OCI-LY3 (cell line): Measurements from ENCODE around the gene BRWD1.

Experiments used
- H2AFZ ChIP-seq: fragments of 200-600, 300-600 bp; shearing (Covaris generic); 2 replicates; pipeline ENCODE4 v1.6.0; 2014; ENCODE audit warnings: antibody characterized with exemption, low read depth, low read length
- H3K27ac ChIP-seq: fragments of 200-600, 300-600 bp; sonication (generic); 2 replicates; pipeline ENCODE4 v1.5.1; 2014; ENCODE audit warnings: mild to moderate bottlenecking, low read length, moderate library complexity, mixed read lengths
- H3K27me3 ChIP-seq: fragments of 200-600, 300-600 bp; sonication (generic); 2 replicates; pipeline ENCODE4 v1.6.1; 2014; ENCODE audit warnings: low read depth, low read length, mixed read lengths
- H3K36me3 ChIP-seq: fragments of 200-600, 300-600 bp; sonication (generic); replicated peaks from 2 replicates; pipeline ENCODE3; 2014; ENCODE audit warnings: low read depth, low read length, mixed read lengths
- H3K4me1 ChIP-seq: fragments of 300-600, 200-600 bp; sonication (generic); 2 replicates; pipeline ENCODE4 v1.6.1; 2014; ENCODE audit warnings: low read length, mixed read lengths
- H3K4me2 ChIP-seq: fragments of 200-600, 300-600 bp; sonication (generic); 2 replicates; pipeline ENCODE4 v1.6.1; 2014; ENCODE audit warnings: low read length, mixed read lengths
- H3K4me3 ChIP-seq: fragments of 300-600, 200-600 bp; sonication (generic); 2 replicates; pipeline ENCODE4 v1.5.1; 2014; ENCODE audit warnings: antibody characterized with exemption, mild to moderate bottlenecking, low read length, moderate library complexity
- H3K79me2 ChIP-seq: fragments of 300-600, 200-600 bp; shearing (Covaris generic); 2 replicates; pipeline ENCODE4 v1.6.1; 2014; ENCODE audit warnings: mild to moderate bottlenecking, low read length, mixed read lengths
- H3K9ac ChIP-seq: fragments of 300-600, 200-600 bp; shearing (Covaris generic); 2 replicates; pipeline ENCODE4 v1.6.0; 2014; ENCODE audit warnings: mild to moderate bottlenecking, low read length, moderate library complexity
- H3K9me3 ChIP-seq: fragments of 200-600, 300-600 bp; shearing (Covaris generic); 2 replicates; pipeline ENCODE4 v1.6.1; 2014; ENCODE audit warnings: low read length, mixed read lengths; ENCODE audit not compliant: insufficient read depth
- H4K20me1 ChIP-seq: fragments of 200-600, 300-600 bp; sonication (generic); 2 replicates; pipeline ENCODE4 v1.6.1; 2016; ENCODE audit warnings: low read length, mixed read lengths; ENCODE audit not compliant: insufficient read depth
- EZH2phosphoT487 ChIP-seq: fragments of 200-600 bp; shearing (Covaris generic); IDR thresholded peaks from 2 replicates; pipeline ENCODE4 v1.6.1; 2018; ENCODE audit warnings: antibody characterized with exemption, mixed run types, low read depth
- TF ChIP-seq, protein P1 (sequence below): fragments of 200-600, 300-600 bp; sonication (generic); IDR thresholded peaks from 2 replicates; pipeline ENCODE4 v1.5.1; 2014; ENCODE audit warnings: antibody characterized with exemption, low read length, low read depth

The BRWD1 gene

DNA sequence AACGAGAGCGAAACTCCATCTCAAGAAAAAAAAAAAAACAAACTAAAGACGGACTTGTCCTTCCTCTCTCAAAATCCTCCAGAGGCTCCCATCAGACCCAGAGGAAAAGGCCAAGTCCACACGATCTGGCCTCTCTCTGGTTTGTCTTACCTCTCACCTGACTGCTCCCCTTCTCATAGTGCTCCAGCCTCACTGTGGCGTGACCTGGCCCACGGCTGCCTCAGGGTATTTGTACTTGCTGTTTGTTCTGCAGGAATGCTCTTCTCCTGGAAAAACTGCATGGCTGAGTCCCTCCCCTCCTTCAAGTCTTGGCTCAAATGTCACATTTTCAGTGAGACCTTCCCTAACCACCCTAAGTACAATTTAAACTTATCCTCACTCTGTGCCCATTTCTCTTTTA is 8.0 kb upstream of the BRWD1 start:
- no peaks in the 10 kb centered on the region for H3K36me3 ChIP-seq
- no peak overlapping the region for H3K4me2 ChIP-seq
- H3K9me3 ChIP-seq: no peaks in the 10 kb centered on the region
- no peak for TF ChIP-seq EZH2phosphoT487
- TF ChIP-seq, protein P1, sequence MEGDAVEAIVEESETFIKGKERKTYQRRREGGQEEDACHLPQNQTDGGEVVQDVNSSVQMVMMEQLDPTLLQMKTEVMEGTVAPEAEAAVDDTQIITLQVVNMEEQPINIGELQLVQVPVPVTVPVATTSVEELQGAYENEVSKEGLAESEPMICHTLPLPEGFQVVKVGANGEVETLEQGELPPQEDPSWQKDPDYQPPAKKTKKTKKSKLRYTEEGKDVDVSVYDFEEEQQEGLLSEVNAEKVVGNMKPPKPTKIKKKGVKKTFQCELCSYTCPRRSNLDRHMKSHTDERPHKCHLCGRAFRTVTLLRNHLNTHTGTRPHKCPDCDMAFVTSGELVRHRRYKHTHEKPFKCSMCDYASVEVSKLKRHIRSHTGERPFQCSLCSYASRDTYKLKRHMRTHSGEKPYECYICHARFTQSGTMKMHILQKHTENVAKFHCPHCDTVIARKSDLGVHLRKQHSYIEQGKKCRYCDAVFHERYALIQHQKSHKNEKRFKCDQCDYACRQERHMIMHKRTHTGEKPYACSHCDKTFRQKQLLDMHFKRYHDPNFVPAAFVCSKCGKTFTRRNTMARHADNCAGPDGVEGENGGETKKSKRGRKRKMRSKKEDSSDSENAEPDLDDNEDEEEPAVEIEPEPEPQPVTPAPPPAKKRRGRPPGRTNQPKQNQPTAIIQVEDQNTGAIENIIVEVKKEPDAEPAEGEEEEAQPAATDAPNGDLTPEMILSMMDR: no peak
- H3K4me1 ChIP-seq: no peaks in the 10 kb centered on the region
- no peaks in the 10 kb centered on the region for H3K79me2 ChIP-seq
- no peaks in the 10 kb centered on the region for H4K20me1 ChIP-seq
- H3K4me3 ChIP-seq: no peak overlapping the region
- H3K27me3 ChIP-seq: no peaks in the 10 kb centered on the region
- H3K9ac ChIP-seq: no peak overlapping the region
- H3K27ac ChIP-seq: no peak overlapping the region
- H2AFZ ChIP-seq: no peak overlapping the region

DNA sequence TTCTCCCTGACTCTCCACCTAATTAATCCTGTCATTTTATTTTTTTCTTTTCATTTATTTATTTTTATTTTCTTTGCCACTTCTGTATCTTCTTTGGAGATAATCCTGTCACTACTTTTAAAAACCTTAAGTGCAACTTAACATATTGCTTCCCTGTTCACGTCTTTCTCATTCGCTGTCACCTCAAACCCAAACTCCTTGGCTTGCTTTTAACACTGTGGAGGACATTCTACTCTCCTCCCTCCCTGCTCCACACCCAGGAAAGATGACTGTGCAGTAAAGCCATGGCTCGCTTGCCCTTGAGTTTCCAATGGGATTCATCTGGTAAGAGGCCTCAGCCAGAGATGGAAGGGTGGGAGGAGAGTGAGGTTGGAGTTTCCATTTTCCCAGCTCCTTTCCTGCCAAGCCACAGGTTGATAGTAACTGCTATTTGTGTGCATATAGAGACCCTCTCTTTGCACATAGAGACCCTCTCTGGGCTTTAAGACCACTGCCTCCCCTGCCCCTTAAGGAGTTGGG is 6.4 kb upstream of the BRWD1 start:
- H2AFZ ChIP-seq: no peak overlapping the region
- H3K4me3 ChIP-seq: no peak overlapping the region
- no peak for TF ChIP-seq EZH2phosphoT487
- TF ChIP-seq, protein P1: no peak
- H3K27me3 ChIP-seq: no peaks in the 10 kb centered on the region
- no peaks in the 10 kb centered on the region for H3K9me3 ChIP-seq
- H3K27ac ChIP-seq: no peak overlapping the region
- H3K36me3 ChIP-seq: no peaks in the 10 kb centered on the region
- H3K9ac ChIP-seq: no peak overlapping the region
- H3K79me2 ChIP-seq: no peaks in the 10 kb centered on the region
- H4K20me1 ChIP-seq: no peaks in the 10 kb centered on the region
- no peaks in the 10 kb centered on the region for H3K4me1 ChIP-seq
- H3K4me2 ChIP-seq: no peak overlapping the region

DNA sequence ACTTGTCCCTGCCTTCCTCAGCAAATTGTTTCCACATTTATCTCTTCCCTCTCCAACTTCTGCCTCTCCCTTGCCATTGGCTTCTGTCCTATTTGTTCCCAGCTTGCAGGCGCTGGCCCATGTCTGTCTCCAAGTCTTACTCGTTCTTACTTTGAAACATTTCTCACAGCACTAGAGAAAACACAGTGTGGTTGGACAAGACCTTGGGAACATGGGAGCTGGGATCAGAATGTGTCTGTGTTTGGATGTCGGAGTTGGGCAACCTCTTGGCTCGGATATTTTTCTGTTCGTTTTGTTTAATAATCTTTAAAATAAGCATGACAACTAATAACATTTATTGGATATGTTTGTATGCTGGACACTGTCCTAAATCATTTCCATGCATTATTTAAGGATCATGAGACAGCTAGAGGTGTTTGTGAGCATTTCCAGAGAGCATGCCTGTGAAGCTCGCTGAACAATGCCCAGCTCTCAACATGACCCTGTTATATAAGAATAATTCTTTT is 5.9 kb upstream of the BRWD1 start:
- no peak overlapping the region for H3K27ac ChIP-seq
- H3K27me3 ChIP-seq: no peaks in the 10 kb centered on the region
- H4K20me1 ChIP-seq: no peaks in the 10 kb centered on the region
- H2AFZ ChIP-seq: no peak overlapping the region
- no peak overlapping the region for H3K4me3 ChIP-seq
- no peak overlapping the region for H3K4me2 ChIP-seq
- H3K9ac ChIP-seq: no peak overlapping the region
- no peaks in the 10 kb centered on the region for H3K36me3 ChIP-seq
- H3K79me2 ChIP-seq: peaks cover 4% of the 10 kb centered on the region; the same call in 1 of the 2 replicates
- peaks cover 4% of the 10 kb centered on the region; the same call in 1 of the 2 replicates for H3K4me1 ChIP-seq
- H3K9me3 ChIP-seq: no peaks in the 10 kb centered on the region
- no peak for TF ChIP-seq EZH2phosphoT487

DNA sequence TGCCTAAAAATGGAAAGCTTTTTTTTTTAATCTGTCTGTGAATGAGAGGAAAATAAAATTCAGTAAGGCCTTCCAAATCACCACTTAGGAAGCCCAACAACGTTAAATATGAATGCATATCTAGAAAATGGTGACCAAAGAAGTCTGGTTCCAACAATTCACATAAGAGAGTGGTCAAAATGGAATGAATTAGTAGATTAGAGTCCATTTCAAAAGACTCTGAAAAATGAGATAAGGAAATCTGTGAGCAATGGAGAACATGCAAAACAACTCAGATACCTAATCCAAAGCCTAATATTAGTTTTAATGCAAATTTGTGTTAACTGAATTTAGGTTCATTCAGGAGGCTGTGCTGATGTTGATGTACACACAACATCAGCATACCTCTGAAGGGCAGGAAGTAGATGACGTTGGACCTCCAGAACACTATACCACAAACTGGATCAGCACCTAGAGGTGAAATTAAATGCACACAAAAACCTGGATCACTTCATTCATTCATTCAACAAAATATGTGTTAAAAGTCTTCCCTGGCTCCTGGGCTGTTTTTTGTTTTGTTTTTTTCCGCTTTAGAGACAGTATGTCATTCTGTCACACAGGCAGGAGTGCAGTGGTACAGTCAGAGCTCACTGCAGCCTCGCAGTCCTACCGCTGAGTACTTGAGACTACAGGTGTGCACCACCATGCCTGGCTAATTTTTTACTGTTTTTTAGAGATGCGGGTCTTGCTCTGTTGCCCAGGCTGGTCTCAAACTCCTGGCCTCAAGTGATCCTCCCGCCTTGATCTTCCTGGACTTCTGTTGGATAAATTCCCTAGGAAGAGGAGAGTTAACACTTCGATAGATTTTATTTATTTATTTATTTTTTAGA is 4.9 kb upstream of the BRWD1 start:
- Histone ChIP-seq H3K9me3 (no peaks in the 10 kb centered on the region), H3K4me3 (no peak overlapping the region), H3K4me2 (no peak overlapping the region), H2AFZ (no peak overlapping the region), H3K9ac (no peak overlapping the region), H3K4me1 (peaks cover 4% of the 10 kb centered on the region; the same call in 1 of the 2 replicates), H3K27ac (no peak overlapping the region), H4K20me1 (no peaks in the 10 kb centered on the region), H3K36me3 (no peaks in the 10 kb centered on the region), H3K27me3 (no peaks in the 10 kb centered on the region), H3K79me2 (peaks cover 9% of the 10 kb centered on the region; the same call in 1 of the 2 replicates)
- TF ChIP-seq, protein P1: no peak
- no peak for TF ChIP-seq EZH2phosphoT487
